GM20431 (cell line): ENCODE data around the gene NMT2.
"Not testable (repeated sequence)": the region's sequence is repeated elsewhere in the genome, so short reads cannot be mapped to it uniquely, and the experiment has no call there.

Experiments used
- in situ Hi-C: fragments of 300-500 bp; cut with MseI, MboI; formaldehyde crosslinking; loops from one replicate; pipeline ENCODE4 v1.15.0; 2020; ENCODE audit warnings: low sequenced_read_pairs; ENCODE audit not compliant: unreplicated experiment

The NMT2 gene

DNA sequence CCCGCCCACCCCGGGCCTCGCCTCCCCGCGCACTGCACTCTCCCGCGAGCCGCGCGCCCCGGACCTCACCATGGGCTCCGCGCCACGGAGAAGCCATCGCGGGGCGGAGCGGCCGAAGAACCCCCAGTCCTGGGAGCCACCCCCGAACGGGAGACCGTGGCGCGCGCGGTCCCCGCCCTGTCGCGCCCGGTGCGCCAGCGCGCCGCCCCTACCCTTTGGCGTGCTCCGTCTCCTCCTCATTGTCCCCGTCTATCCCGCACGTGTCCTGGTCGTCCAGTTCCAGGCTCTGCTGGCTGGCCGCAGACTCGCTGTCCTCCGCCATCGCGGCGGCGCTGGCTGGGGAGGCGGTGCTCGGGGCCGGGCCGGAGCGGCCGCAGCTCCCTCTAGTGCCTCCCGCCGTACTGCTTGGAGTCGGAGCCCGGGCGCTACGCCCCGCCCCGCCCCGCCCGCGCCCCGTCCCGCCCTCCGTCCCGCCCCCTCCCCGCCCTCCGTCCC is at the start of gene NMT2:
NMT2 (minus strand) TSS at position 403 of the 495 bp plus-strand sequence; CDS start at position 322, 81 bp downstream.
- in situ Hi-C loops, result no loop called here

DNA sequence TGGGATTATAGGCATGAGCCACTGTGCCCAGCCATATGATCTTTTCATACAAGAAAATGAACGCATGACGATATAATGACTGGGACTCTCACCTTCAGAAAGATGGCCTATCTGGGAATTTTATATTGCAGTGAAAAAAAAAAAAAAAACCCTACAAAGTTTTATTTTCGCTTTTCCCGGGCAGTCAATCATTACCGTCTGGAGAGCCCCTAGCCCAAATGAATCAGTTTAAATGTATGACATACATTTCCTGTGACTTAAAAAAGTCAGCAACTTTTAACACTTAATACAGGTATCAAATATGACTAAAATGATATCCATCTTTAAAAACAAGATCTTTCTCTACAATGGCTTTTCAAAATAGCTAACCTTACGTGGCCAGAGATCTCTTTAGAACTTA is 48.2 kb upstream of the NMT2 start:
- in situ Hi-C loops, result no loop called here

DNA sequence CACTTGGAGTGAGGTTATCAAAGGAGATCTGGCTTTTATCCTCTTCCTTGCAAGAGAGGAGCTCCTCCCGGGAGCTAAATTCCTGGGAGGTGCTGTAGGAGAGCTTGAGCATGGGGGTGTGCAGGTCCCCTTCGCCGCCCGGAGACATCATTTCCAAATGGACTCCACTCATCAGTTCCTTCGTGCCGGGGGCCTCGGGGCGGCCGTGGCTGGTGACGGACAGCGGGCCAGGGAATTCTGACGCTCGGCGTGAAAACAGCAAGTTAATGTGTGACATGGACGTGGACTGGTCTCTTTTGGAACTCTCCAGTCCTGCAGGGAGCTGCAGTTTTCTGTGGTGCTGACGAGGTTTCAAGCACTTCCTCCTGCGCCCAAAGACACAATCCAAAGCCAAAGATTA is 45.7 kb upstream of the NMT2 start:
- in situ Hi-C loops, result no loop called here

DNA sequence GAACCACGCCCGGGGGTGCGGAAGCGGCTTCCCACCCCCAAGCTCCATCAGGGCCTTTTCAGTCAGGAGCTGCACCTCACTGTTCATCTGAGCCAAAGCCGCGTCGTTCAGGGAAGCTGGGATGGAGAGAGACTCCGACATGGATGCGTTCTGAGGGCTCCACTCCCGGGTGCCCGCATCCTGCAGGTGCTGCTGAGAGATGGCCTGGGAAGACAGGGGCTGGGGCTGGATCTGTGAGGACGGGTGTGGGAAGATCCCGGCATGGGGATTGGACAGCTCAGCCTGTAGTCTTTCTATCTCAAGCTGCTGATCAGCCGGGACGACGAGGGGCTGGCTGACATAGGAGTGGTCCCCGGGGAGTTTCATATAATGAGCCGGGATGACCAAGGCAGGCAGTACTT is 45.0 kb upstream of the NMT2 start:
- in situ Hi-C loops, result no loop called here

DNA sequence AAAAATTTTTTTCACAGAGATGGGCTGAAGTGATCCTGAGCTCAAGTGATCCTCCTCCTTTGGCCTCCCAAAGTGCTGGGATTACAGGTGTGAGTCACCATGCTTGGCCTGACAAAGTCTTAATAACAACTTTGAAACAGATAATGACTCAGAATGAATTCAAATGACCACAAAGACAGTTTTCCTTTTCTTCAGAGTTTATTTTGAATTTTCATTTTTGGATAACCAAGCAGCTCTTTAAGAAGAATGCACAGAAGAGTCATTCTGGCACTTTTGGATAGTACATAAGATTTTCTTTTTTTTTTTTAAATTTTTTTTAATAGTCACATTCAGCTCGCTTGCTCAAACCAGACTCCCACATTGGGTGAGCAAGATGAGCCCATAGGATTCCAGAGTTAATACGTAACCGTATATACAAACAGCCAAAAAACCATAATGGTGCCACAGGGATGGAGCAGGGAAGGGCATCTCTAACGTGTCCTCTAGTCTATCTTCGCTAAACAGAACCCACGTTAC is 43.0 kb upstream of the NMT2 start:
- in situ Hi-C loops, result no loop called here

DNA sequence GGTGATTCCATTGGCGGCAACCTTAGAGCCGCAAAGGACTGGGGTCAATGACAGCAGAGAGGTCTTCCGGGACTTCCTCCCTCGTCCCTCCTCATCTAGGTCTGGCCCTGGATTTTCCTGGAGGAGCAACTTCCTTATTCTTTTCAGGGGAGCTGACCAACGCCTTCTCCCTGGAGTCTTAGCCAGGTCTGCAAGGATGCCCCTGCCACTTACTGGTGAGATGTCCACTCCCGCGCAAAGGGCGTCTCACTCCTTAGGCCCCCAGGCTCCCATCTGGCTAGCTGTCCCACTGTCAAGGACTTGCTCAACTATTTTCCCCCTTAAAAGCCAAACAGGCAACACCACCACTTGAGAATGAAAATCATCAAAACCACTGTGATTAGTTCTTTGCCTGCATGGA is 42.0 kb upstream of the NMT2 start:
- in situ Hi-C loops, result no loop called here

DNA sequence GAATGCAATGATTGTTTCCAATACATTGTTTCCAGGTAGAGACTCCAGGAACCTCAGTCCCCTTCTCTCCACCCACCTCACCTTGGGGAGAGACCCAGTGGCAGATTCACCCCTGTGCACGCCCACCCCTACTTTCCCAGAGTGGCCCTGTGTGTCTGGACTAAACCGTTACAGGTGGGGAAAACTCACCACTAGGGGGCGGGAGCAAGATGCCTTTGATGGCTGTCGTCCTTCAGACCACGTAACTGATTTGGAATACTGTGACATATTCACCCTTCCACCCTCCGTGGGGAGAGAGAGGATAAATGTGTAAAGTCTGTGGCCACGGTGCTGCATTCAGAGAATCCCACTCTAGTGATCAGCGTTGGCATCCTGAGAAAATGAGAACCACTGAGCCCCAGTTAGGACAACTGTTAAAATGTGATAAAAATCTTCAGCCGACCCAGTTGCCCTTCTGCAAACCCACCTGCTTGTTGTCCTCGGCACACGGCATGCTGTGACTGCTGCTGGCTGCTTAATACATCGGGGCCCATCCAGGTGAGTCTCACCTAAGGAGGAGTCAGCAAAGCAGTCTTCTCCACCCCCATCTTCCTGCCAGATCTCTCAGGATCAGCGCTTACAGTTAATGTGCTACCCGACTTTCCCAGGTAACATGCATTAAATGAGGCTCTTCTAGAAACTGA is 41.5 kb upstream of the NMT2 start:
- in situ Hi-C loops, result no loop called here

DNA sequence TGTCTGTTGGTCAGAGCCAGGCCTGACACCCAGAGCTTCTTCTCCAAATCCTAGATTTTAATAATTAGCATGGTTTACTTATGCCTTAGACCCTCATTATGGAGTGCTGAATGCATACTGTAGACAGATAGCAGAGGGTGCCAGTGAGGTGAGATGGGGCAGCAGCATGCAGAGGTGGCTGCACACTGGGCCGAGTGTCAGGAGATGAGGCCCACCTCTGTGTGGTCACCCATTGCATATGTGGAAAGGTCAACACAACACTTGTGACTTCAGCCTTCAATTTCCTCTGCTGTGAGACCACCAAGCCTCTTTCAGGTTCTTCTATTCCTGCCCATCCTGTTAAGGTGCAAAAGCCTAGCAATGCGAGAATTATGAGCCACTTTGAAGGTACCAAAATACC is 39.7 kb upstream of the NMT2 start:
- in situ Hi-C loops, result no loop called here

DNA sequence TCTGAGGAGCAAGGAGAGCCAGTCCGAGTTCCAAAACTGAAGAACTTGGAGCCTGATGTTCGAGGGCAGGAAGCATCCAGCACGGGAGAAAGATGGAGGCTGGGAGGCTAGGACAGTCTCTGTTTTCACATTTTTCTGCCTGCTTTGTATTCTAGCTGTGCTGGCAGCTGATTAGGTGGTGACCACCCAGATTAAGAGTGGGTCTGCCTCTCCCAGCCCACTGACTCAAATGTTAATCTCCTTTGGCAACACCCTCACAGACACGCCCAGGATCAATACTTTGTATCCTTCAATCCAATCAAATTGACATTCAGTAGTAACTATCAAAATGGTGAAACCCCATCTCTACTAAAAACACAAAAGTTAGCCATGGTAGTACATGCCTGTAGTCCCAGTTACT is 38.9 kb upstream of the NMT2 start:
- in situ Hi-C loops, result not testable (repeated sequence)

DNA sequence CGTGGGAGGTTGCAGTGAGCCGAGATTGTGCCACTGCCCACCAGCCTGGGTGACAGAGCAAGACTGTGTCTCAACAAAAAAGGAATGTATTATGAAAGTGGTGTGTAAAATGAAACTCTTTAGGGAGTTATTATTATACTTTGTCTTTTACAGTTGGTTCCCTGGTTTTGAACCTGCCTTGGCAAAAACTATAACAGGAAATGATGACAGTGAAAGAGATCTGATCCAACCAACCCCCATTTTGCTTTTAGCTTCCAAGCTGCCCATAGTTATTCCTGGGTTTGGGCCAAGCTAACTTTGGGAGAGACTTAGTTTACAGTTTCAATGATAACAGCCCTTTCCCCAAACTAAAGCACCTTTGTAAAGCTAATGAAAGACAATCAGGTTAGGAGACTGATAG is 34.1 kb upstream of the NMT2 start:
- in situ Hi-C loops, result no loop called here

DNA sequence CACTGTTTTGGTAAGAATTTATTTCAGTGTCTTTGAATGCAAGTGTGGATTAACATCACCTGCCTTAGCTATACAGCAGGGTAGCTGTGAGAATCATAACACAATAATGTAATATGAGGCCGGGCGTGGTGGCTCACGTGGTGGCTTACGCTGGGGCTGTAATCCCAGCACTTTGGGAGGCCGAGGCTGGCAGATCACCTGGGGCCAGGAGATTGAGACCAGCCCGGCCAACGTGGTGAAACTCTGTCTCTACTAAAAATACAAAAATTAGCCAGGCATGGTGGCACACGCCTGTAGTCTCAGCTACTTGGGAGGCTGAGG is 33.8 kb upstream of the NMT2 start:
- in situ Hi-C loops, result not testable (repeated sequence)

DNA sequence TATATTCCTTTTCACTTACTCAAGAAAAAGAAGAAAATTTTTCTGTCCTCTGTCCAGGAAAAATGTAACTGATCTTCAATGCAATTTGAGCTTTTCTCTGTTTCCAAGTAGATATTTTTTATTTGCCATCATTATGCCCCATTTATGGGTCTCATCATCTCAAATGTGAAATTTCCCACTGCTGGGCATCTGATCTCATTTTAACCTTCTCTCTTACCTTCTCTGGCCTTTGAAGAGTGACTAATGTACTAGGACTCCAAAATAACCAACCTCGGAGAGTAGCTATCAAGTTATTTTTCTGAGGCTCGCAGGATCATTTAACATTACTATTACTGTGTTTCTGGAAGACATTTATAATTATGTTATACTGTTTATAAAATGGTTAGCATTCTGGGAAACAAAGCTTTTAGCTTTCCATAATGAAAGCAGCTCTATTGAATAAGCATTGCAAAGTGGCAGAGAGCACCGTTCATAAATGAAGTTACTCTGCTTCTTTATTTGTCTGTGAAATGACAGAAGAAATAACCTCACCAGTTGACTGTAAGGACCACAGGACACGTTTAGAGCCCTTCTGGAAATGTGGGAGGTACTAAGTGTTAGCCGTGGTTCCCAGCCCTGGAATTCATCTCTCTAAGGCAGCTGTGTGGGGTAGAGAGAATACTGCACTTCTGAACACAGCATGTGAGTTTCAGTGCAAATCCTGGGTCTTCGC is 33.3 kb upstream of the NMT2 start:
- in situ Hi-C loops, result no loop called here

DNA sequence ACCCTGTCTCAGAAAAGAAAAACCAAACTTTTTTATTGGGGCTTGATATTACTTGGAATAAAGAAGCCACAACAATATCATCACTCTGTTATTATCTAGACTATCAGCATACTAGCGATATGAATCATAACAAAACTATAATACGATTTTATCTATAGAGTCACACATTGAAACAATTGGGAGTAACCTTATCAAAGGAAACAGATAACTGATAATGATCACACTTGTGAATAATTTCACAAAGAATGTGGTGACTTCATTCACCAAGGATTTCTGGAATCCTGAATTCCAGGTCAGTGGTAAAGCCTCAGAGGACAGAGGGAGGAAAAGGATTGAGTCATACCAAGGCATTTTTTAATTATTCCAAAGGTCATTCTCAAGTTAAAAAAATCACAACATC is 32.1 kb upstream of the NMT2 start:
- in situ Hi-C loops, result no loop called here

DNA sequence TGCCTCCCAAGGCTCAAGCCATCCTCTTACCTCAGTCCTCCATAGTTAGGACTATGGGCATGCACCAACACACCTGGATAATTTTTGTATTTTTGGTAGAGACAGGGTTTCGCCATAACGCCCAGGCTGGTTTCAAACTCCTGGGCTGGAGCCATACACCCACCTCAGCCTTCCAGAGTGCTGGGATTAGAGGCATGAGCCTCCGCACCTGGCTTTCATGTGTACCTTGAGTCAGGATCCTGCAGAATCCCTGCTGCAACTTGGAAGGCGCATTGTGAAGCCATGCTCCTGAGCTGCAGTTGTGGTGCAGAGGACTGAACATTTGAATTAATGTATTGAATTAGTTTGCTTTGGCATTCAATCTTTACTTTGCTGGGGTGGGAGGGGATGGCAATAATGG is 29.4 kb upstream of the NMT2 start:
- in situ Hi-C loops, result no loop called here

DNA sequence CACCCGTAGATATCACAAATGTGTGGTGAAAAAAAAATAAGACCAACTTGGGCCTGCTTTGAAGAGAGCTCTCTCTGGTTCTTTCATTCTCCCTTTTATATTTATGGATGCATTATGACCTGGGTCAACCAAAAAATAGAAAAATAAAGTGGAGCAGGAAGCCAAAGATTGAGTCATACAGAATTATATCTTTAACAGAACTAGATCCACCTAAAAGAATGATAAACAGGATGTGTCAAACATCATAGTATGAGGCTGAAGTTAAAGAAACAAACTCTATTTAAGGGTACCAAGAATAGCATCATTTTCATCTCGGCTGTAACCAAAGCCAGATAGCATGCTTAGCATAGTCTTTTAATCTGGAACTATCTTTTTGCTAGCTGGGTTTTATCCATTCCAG is 28.8 kb upstream of the NMT2 start:
- in situ Hi-C loops, result no loop called here

DNA sequence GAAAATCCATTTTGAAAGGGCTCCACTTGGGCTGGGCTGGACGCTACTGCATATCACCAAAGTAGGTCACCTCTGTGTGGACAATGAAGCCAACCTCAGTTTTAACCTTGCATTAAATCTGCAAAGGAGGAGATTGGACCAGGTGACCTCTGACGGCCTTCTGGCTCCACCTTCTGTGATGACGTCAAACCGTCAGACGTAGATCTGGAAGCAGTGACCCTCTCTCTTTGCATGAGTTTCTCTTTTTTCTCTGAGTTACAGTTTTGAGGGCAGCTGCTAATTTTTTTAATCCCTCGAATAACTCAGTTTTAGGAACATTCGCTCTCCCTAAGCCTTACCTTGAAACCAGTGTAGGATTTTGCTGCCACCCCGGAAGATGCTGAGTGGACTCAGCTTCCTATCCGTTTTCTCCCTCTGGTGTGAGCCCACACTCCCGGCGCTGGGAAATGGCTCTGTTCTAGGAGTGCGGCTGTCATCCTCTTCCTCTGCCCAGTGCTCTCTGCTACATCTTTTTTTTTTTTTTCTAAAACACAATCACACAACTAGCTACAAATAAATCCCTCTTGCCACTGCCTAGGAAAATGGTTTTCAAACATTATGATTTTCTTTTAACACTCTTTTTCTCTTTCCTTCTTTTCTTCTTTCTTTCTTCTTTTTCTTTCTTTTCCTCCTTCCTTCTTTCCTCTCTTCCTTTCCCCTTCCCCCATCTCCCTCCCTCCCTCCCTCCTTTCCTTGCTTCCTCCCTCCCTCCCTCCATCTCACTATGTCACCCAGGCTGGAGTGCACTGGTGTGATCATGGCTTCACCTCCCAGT is 27.7 kb upstream of the NMT2 start:
- in situ Hi-C loops, result no loop called here

DNA sequence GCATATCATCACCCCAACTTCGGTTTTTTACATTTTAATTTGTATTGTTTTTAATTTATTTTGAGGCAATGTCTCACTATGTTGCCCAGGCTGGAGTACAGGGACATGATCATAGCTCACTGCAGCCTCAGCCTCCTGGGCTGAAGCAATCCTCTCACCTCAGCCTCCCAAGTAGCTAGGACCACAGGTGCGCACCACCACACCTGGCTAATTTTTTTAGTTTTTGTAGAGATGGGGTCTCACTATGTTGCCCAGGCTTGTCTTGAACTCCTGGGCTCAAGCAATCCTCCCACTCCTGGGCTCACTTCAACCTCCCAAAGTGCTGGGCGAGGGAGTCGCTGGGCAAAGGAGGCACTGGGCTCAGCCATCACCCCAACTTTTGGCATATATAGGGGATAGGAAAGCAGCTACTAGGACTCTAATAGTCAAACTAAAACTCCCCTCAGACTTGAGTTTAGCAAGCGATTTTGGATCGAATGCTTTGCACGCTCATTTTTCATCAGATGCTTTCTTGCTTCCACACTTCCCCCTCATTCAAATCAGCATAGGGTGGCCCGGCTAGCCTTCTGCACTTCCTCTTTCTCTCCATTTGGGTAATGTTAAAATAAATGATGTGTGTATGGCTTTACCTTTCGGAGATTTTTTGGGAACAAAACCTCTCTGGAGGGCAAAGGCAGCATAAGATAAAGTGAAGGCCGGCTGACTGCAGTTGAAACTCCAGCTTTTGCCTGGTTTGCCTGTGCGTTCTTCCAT is 20.8 kb upstream of the NMT2 start:
- in situ Hi-C loops, result no loop called here

DNA sequence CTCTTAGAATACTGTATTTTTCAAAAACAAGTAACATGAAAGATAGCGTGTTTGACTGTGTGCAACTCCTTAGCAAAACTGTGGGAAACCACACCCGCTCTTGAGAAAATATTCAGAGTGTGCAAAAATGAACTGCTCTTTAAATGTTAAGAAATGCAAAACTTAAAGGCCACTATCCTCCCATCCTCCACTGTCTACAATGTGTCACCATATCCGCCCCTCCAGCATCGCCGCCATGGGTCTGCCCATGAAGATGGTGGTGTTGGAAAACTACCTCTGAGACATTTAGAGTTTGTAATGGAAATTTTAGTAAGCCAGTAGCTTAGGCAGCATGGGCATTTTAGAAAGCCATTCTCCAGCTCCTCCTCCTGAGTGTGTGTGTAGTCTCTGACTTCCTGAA is 20.1 kb upstream of the NMT2 start:
- in situ Hi-C loops, result no loop called here

DNA sequence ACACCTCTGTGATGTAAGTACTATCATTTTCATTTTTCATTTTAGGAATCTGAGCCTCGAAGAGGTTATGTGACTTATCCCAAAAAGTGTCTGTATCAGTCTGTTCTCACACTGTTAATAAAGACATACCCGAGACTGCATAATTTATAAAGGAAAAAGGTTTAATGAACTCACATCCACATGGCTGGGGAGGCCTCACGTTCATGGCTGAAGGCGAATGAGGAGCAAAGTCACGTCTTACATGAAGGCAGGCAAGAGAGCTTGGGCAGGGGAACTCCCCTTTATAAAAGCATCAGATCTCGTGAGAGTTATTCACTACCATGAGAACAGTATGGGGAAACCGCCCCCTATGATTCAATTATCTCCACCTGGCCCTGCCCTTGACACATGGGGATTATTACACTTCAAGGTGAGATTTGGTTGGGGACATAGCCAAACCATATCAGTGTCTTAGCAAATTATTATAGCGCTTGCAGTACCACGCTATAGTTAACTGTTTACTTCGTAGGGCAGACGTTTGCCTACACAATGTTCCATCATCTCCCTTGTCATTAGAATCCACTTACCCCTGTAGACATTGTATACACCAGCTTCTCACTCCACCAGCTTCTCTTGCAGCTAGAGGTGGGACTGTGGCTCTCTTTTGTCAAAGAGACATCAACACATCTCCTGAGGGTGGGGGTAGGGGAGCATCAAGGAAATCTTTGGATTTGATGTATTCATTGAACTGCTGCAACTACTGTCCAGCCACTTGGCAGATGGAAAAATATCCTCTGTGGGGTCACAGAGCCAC is 15.4 kb upstream of the NMT2 start:
- in situ Hi-C loops, result no loop called here
